GM21381 (cell line): ENCODE measurements around the gene CSRP1.
A peak's percentile ranks its signal among the peaks of the same experiment; 100 is the strongest.
"Not testable (repeated sequence)": the region's sequence is repeated elsewhere in the genome, so short reads cannot be mapped to it uniquely, and the experiment has no call there.

Source experiments
- ATAC-seq: cut with Tn5 transposase; IDR thresholded peaks from one replicate; pipeline ENCODE4 v1.9.1; 2021; ENCODE audit warnings: mild to moderate bottlenecking, moderate library complexity; ENCODE audit not compliant: unreplicated experiment

The CSRP1 gene

GRCh38 chr1:201506557-201507359, at the start of gene CSRP1:
TSS of gene CSRP1 (minus strand) at chr1:201507123. CDS start at chr1:201496303, 10,820 bp downstream.
- ATAC-seq = peak; percentile 91

GRCh38 chr1:201555593-201555945, 48.6 kb upstream of the CSRP1 start:
- ATAC-seq = no peak

- no peak for ATAC-seq
Observed at GRCh38 chr1:201554789-201555592, 48.1 kb upstream of the CSRP1 start.

- no peak for ATAC-seq
Observed at GRCh38 chr1:201554190-201554600, 47.3 kb upstream of the CSRP1 start.

GRCh38 chr1:201553496-201554189, 46.7 kb upstream of the CSRP1 start:
- no peak for ATAC-seq

GRCh38 chr1:201552941-201553351, 46.0 kb upstream of the CSRP1 start:
- no peak for ATAC-seq

- ATAC-seq = no peak
Observed at GRCh38 chr1:201551877-201552731, 45.2 kb upstream of the CSRP1 start.

GRCh38 chr1:201551096-201551495, 44.2 kb upstream of the CSRP1 start:
- ATAC-seq = no peak

GRCh38 chr1:201549522-201549921, 42.6 kb upstream of the CSRP1 start:
- ATAC-seq = not testable (repeated sequence)

GRCh38 chr1:201545851-201546492, 39.0 kb upstream of the CSRP1 start:
- no peak for ATAC-seq

GRCh38 chr1:201544710-201545109, 37.8 kb upstream of the CSRP1 start:
- ATAC-seq = no peak

GRCh38 chr1:201543871-201544642, 37.1 kb upstream of the CSRP1 start:
- no peak for ATAC-seq

- no peak for ATAC-seq
Observed at GRCh38 chr1:201542309-201543035, 35.5 kb upstream of the CSRP1 start.

GRCh38 chr1:201540846-201541735, 34.2 kb upstream of the CSRP1 start:
- ATAC-seq = no peak

GRCh38 chr1:201539561-201540431, 32.9 kb upstream of the CSRP1 start:
- ATAC-seq = no peak
